HG03108 (cell line): ENCODE results near the gene CD72.
A peak's percentile ranks its signal among the peaks of the same experiment; 100 is the strongest.
"Not testable (repeated sequence)": the region's sequence is repeated elsewhere in the genome, so short reads cannot be mapped to it uniquely, and the experiment has no call there.

Experiments
- ATAC-seq: cut with Tn5 transposase; IDR thresholded peaks from one replicate; pipeline ENCODE4 v1.9.1; 2021; ENCODE audit warnings: moderate library complexity; ENCODE audit not compliant: unreplicated experiment

The CD72 gene

DNA sequence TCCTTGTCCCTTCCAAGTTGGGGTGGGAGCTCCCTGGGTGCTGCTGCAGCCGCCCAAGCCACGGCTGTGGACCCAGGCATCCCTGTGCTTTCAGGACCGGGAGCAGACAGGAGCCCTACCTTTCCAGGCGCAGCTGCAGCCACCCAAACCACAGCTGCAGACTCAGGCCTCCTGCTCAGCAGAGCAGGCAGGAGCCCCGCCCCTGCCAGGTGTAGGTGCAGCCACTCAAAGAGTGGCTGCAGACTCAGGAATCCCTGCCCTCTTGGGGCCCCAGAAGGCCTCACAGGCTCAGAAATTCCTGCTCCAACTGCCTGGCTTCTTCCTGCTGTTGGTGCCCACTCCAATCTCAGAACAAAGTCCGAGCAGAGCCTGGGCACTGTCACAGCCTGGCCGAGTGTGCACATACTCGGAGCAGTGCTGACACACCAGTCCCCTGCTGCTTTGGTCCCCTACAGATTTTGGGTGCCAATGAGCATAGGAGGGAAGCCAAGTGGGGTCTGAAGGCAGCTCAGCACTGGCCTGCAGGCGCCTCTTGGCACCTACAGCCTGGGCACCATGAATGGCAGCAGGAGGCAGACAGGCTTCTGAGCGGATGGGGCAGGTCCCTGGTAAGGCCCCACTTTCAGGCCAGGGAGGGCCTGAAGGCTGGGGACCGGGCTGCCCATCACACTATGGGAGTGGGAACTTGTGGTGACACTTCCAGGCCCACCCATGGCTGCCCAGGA, 19.2 kb downstream of the CD72 start:
- no peak for ATAC-seq

- not testable (repeated sequence) for ATAC-seq
Observed at GRCh38 chr9:35596907-35597306, 21.3 kb downstream of the CD72 start.

GRCh38 chr9:35594471-35594870, 23.7 kb downstream of the CD72 start:
- ATAC-seq = no peak

- no peak for ATAC-seq
Observed at GRCh38 chr9:35593581-35593980, 24.6 kb downstream of the CD72 start.

DNA sequence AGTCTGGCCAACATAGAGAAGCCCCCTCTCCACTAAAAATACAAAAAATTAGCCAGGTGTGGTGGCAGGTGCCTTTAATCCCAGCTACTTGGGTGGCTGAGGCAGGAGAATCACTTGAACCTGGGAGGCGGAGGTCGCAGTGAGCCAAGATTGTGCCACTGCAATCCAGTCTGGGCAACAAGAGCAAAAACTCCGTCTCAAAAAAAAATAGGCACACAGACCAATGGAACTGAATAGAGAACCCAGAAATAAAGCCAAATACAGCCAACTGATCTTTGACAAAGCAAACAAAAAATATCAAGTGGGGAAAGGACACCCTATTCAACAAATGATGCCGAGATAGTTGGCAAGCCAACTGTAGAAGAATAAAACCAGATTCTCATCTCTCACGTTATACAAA, 29.7 kb downstream of the CD72 start:
- ATAC-seq = not testable (repeated sequence)

DNA sequence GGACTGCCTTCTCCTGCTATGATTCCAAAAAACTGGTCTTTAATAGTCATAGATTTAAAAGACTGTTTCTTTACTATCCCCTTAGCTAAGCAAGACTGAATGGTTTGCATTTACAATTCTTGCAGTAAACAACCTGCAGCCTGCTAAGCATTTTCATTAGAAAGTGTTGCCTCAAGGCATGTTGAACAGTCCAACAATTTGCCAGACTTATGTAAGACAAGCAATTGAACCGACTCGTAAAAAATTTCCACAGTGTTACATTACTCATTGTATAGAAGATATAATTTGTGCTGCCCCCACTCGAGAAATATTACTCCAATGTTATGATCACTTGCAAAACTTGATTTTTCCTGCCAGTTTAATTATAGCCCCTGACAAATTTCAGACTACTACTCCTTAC, 33.5 kb downstream of the CD72 start:
- ATAC-seq = not testable (repeated sequence)

DNA sequence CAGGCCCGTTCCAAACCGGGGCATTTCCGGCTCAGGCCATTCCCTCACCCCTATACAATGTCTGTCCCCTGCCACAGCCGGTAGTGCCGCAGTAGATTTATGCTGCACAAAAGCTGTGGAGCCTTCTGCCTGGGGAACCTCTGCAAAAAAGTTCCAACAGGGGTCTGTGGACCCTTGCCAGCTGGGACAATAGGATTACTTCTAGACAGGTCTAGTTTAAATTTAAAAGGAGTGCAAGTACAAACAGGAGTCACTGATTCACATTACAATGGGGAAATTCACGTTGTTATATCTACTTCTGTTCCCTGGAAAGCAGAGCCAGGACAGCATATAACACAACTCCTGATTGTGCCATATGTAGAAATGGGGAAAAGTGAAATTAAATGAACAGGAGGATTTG, 34.7 kb downstream of the CD72 start:
- ATAC-seq = not testable (repeated sequence)

DNA sequence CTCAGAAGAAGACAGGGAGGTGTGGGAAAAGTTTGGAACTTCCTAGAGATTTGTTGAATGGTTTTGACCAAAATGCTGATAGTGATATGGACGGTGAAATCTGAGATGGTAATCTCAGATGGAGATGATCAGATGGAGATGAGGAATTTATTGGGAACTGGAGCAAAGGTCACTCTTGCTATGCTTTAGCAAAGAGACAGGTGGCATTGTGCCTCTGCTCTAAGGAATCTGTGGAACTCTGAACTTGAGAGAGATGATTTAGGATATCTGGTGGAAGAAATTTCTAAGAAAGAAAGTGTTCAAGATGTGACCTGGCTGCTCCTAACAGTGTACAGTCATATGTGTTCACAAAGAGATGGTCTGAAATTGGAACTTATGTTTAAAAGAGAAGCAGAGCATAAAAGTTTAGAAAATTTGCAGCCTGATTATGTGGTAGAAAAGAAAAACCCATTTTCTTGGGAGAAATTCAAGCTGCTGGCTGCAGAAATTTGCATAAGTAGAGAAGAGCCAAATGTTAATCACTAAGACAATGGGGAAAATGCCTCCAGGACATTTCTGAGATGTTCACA, 38.5 kb downstream of the CD72 start:
- ATAC-seq = not testable (repeated sequence)

DNA sequence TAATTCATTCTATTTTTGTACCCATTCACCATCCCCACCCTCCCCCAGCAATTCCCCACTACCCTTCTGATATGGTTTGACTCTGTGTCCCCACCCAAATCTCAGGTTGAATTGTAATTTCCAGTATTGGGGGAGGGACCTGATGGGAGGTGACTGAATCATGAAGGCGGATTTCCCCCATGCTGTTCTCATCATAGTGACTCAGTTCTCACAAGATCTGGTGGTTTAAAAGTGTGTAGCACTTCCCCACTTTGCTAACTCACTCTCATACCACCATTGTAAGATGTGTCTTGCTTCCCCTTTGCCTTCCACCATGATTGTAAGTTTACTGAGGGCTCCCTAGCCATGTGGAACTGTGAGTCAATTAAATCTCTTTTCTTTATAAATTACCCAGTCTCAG, 39.1 kb downstream of the CD72 start:
- ATAC-seq = no peak

- ATAC-seq = no peak
Observed at GRCh38 chr9:35577486-35577885, 40.7 kb downstream of the CD72 start.

GRCh38 chr9:35575478-35575877, 42.7 kb downstream of the CD72 start:
- no peak for ATAC-seq

DNA sequence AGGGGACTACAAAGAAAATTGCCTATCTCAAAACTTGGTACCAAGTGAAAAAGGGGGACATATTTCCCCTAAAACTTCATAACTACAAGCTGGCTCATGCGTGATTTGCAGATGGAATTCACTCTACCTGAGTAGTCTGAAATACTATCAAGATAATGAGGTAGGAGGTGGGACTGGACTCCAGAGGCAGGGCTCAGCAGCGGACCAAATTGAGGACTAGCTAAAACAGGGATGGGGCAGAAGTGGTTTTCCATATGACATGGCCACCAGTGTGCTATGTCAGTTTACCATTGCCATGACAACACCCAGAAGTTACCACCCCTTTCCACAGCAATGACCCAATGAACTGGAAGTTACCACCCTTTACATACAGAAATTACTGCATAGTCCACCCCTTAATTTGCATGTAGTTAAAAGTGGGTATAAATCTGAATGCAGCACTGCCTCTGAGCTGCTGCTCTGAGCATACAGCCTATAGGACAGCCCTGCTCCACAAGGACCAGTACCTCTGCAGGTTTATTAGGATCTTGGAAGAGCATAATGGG, 43.6 kb downstream of the CD72 start:
- ATAC-seq = no peak

- peak; percentile 41 for ATAC-seq
Observed at GRCh38 chr9:35570709-35571504, 47.3 kb downstream of the CD72 start.

DNA sequence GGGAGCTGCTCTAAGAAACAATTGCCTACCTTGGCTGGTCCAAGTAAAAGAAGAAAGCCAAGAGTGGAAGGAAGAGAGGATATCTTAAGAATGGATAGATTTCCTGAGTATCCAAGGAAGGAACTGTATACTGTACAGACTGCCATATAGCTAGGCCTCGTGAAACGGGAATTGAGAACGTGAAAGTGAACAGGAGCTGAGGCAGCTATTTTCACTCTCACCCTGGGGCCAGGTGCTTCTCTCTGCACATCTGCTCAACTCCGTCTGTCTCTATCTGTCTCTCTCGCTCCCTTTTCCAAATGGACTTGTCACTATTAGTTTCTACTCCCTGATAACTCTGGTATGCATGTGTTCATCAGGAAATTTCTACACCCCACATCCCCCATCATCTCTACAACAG, 49.0 kb downstream of the CD72 start:
- peak; percentile 71 for ATAC-seq

DNA sequence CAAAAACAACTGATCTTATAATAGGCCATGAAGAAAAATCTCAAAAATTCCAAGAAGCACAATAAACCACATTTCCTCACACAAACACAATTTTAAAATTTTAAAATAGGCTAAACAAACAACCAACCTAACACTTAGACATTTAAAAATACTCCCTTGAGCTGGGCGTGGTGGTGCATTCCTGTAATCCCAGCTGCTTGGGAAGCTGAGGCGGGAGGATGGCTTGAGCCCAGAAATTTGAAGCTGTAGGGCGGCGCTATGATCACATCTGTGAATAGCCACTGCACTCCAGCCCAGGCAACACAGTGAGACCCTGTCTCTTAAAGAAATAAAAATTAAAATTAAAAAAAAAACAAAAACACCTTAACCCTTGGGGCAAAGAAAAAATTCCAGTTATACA, 50.0 kb downstream of the CD72 start:
- no peak for ATAC-seq

GRCh38 chr9:35566417-35566816, 51.8 kb downstream of the CD72 start:
- ATAC-seq = no peak

DNA sequence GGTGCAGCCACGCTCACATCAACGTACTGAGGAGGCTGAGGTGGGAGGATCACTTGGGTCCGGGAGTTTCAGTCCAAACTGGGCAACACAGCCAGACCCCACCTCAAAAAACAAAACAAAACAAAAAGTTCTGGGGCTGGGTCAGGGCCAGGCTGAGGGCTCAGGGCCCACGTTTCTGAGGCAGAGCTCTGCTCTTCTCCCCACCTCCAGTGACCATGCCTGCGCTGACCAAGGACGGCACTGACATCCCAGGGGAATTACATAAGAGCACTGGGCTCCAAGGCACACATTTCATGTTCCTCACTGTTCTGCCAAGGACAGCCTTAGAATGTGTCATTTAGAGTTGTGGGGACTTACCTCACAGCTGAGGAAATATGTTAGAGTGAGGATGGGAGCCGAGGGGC, 53.6 kb downstream of the CD72 start:
- ATAC-seq = no peak

DNA sequence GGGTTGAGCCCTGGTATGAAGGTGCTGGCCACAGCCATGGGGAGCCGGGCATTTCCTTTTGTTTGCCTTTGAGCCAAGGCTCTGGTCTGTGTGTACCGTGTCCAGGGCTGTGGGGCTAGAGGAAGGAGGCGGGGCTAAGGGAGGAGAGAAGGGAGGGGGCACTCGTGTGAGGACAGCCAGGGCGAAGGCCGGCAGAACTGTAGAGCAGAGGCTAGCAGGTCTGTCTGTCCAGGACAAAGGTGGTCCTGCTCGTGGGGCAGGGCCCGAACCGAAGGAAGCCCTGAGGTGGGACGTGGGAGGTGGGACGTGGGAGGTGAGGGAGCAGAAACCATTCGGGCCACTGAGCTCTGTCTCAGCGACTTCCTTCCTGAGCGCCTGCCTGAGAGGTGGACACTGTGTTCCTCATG, 54.4 kb downstream of the CD72 start:
- ATAC-seq = no peak

- no peak for ATAC-seq
Observed at GRCh38 chr9:35562895-35563780, 55.1 kb downstream of the CD72 start.

- ATAC-seq = no peak
Observed at GRCh38 chr9:35561468-35562261, 56.5 kb downstream of the CD72 start.
